Measurements from ENCODE around the gene SIMC1. TPM values are rescaled to one million over a fixed set of nuclear protein-coding genes. Genes with fewer than 3 reads are reported as not detected.

The SIMC1 gene
- total RNA-seq = 8.0 and 8.9 TPM in 2 replicates

DNA sequence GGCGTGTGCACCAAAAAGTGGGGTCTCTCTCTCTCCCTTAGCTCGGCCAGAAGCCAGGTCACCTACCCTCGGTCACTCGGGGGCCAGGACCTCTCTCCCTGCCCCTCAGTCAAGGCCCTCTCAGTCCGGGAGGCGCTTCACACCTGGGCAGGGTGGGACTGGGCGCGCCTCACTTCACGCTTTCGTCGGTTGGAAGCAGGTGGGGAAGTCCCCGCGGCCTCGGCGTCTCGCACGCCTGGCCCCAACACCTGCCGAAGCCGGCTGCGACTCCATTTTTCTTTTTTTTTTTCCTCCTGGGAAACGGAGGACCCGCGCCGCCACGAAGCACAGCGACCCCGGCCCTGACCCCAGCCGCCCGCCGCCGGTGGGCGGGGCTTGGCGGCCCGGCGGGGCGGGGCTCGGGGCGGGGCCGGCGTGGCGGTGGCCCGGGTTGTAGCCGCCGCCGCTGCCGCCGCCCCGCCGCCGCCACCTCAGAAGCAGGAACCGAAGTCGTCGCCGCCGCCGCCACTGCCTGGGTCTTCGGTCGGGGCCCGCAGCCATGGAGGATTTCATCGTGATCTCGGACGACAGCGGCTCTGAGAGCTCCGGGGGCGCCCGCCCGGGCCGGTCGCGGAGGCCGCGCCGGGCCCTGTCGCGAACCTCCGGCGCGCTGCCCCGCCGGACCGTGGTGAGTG lies at the start of gene SIMC1:
Gene SIMC1 (plus strand): TSS at position 454 of the 674 bp plus-strand sequence. CDS start 85 bp downstream, at position 539.

DNA sequence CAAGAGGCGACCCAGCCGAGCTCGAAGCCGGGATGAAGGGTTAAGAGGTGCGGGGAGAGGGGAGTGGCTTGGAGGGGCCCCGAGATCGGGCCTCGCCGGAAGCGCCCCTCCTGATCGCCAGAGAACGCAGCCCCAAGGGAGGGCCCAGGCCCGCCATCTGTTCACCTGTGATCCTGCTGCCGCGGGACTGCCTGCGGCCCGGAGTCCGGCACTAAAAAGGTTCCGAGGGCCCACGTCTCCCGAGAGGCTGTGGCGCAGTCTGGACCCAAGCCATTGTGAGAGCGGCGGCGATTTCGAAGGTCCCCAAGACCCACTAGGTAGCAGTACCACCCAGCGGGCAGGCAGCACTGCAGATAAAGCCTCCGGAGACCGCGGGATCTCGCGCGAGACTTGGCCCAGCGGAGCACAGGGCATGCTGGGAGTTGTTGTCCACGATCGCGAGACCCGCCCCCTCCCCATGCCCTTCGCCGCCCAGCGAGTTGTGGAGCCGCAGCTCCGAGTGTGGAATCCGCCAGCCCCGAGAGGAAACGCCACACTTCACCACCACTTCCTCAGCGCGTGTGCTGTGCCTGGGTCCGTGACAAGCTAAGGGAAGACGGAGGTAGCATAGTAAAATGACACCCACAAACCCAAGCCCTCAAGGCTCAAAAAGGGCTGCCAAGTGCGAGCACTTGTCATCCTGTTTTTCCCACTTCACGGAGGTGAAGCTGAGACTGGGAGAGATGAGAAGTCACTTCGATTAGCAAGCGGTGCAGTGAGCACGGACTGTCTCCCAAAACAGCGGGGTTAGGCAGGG lies 123.4 kb downstream of the SIMC1 start, which contains the start of gene KIAA1191:
Gene KIAA1191 (minus strand): TSS at position 328 of the 796 bp plus-strand sequence. CDS start 2,256 bp downstream, outside the sequence.

DNA sequence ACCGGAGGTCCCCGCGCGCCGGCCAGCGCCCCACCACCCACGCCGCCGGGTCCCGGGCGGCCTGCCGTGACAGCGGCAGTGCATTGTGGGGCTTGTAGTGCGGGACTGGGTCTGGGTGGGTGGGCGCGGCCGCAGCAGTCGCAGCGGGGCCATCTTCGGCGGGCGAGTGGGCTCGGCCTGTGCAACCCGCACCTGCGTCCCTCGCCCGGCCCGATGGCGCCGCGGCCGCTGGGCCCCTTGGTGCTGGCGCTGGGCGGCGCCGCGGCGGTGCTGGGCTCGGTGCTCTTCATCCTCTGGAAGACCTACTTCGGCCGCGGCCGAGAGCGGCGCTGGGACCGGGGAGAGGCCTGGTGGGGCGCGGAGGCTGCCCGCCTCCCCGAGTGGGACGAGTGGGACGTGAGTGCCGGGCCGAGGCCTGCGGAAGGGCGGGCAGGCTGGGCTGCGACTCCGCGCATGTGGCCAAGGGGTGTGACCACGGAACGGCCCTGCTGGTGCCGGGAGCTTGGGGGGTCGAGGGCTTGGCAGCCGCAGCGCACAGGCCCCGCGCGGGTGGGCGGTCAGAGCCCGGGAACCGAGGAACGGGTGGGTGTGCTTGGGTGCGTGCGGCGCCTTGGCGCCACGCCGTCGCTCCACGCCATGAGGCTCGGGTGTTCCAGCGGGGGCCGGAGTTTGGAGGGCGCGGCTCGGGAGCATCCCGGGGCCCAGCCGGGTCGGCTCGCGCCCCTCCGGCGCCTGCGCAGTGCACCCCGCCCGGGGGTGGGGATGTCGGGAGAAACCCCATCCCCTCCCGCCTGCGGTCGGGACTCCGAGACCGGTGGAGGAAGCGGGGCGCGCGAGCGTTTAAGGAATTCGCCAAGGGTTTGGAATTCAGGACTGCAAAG lies 127.4 kb downstream of the SIMC1 start, which contains the start of gene ARL10:
Gene ARL10 (plus strand): TSS at position 137 of the 881 bp plus-strand sequence. CDS start 77 bp downstream, at position 214.

DNA sequence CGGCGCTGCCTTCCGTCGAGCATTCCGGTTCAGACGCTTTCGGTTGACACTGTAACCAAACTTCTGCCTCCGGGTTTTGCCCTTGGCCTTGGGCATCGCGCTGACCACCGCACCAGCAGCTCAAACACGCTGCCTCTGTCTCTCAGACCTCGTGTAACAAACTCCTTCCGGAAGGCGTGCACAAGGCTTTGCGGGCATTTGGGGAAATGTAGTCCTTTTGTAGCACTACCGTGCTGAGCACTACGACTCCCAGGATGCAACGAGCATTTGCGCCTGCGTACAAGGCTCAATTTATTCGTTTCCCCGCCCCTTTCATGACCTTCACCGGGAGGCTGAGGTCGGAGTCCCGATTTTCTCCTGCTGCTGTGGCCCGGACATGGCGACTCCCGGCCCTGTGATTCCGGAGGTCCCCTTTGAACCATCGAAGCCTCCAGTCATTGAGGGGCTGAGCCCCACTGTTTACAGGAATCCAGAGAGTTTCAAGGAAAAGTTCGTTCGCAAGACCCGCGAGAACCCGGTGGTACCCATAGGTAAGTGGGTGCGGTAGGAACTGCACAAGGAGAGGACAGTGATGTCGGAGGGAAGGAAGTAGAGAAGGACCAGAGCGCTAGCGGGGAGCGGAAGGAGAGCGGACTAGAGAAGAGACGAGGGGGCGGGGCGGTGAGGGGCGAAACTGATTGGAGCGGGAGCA lies 150.4 kb downstream of the SIMC1 start, which contains the start of the genes HIGD2A and NOP16:
Gene HIGD2A (plus strand): TSS at position 308 of the 691 bp plus-strand sequence. CDS start 69 bp downstream, at position 377.
Gene NOP16 (minus strand): TSS at position 155 of the 691 bp plus-strand sequence. CDS start 59 bp downstream, at position 96.

Small RNA genes lying within 50 kb of the gene (small RNA-seq; reads per million reads assigned to genes)
- gene MIR1271 = not detected

Other genes starting within 250 kb of the SIMC1 start
- gene KIAA1191, start 123.3 kb downstream of the SIMC1 start, total RNA-seq = 132 and 133 TPM in 2 replicates
- 14.9 and 18.5 TPM in 2 replicates for gene ARL10, start 127.1 kb downstream of the SIMC1 start, total RNA-seq
- gene NOP16, start 150.2 kb downstream of the SIMC1 start, total RNA-seq = 5.2 and 8.0 TPM in 2 replicates
- 26.0 and 33.0 TPM in 2 replicates for gene HIGD2A, start 150.3 kb downstream of the SIMC1 start, total RNA-seq
- gene CLTB, start 178.1 kb downstream of the SIMC1 start, total RNA-seq = 57.9 and 77.2 TPM in 2 replicates
- 44.6 and 51.4 TPM in 2 replicates for gene FAF2, start 210.0 kb downstream of the SIMC1 start, total RNA-seq